Ishikawa (cell line): ENCODE data around the gene JARID2.

Source experiments
- CEBPB ChIP-seq: IDR thresholded peaks from 2 replicates; pipeline ENCODE4 v1.6.1; 2012
- CREB1 ChIP-seq: IDR thresholded peaks from 2 replicates; pipeline ENCODE4 v1.6.1; 2012; ENCODE audit warnings: low read depth
- EGR1 ChIP-seq: IDR thresholded peaks from 2 replicates; pipeline ENCODE4 v1.6.1; 2012
- EP300 ChIP-seq: IDR thresholded peaks from 2 replicates; pipeline ENCODE4 v1.6.1; 2012; ENCODE audit warnings: borderline replicate concordance
- FOXM1 ChIP-seq: IDR thresholded peaks from 2 replicates; pipeline ENCODE4 v1.6.1; 2012; ENCODE audit warnings: low read depth, borderline replicate concordance
- MAX ChIP-seq: IDR thresholded peaks from 2 replicates; pipeline ENCODE4 v1.6.1; 2012
- NFIC ChIP-seq: IDR thresholded peaks from 2 replicates; pipeline ENCODE4 v1.6.1; 2012
- RAD21 ChIP-seq: IDR thresholded peaks from 2 replicates; pipeline ENCODE4 v1.6.1; 2012; ENCODE audit warnings: low read depth
- TAF1 ChIP-seq: IDR thresholded peaks from 2 replicates; pipeline ENCODE4 v1.6.1; 2012; ENCODE audit warnings: low read depth, mild to moderate bottlenecking
- TCF12 ChIP-seq: IDR thresholded peaks from 2 replicates; pipeline ENCODE4 v1.6.1; 2012; ENCODE audit warnings: low read depth
- TEAD4 ChIP-seq: IDR thresholded peaks from 2 replicates; pipeline ENCODE4 v1.6.1; 2012
- YY1 ChIP-seq: IDR thresholded peaks from 2 replicates; pipeline ENCODE4 v1.6.1; 2012; ENCODE audit warnings: low read depth
- ZBTB7A ChIP-seq: IDR thresholded peaks from 2 replicates; pipeline ENCODE4 v1.6.1; 2012; ENCODE audit warnings: low read depth
- TF ChIP-seq, protein P1 (sequence below): IDR thresholded peaks from 2 replicates; pipeline ENCODE4 v1.6.1; 2012; ENCODE audit warnings: low read depth, mild to moderate bottlenecking
- TF ChIP-seq, protein P2 (sequence below): IDR thresholded peaks from 2 replicates; pipeline ENCODE4 v1.6.1; 2012

JARID2 gene

DNA sequence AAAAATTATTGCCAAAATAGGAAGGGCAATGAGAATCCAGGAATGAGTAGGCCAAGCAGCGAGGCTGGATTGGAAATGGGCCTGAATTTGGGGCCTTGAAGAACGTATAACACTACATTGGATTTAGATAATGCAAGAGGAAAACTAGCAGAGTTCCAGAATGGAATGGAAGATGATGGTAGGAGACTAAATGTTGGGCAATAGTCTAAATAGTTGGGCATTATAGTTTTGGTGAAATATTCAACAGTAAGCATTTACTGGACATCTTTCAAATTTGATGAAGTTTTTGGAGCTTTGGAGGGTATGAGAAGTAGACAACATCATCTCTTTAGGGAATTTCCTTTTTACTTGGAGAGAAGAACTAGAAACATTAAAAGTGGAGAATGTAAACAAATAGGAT is 3.4 kb upstream of the JARID2 start:
- TF ChIP-seq CEBPB, result no peak
- TF ChIP-seq YY1, result no peak
- TF ChIP-seq MAX, result no peak
- TF ChIP-seq TAF1, result no peak
- TF ChIP-seq ZBTB7A, result no peak
- no peak for TF ChIP-seq EGR1
- no peak for TF ChIP-seq NFIC
- TF ChIP-seq EP300, result no peak

DNA sequence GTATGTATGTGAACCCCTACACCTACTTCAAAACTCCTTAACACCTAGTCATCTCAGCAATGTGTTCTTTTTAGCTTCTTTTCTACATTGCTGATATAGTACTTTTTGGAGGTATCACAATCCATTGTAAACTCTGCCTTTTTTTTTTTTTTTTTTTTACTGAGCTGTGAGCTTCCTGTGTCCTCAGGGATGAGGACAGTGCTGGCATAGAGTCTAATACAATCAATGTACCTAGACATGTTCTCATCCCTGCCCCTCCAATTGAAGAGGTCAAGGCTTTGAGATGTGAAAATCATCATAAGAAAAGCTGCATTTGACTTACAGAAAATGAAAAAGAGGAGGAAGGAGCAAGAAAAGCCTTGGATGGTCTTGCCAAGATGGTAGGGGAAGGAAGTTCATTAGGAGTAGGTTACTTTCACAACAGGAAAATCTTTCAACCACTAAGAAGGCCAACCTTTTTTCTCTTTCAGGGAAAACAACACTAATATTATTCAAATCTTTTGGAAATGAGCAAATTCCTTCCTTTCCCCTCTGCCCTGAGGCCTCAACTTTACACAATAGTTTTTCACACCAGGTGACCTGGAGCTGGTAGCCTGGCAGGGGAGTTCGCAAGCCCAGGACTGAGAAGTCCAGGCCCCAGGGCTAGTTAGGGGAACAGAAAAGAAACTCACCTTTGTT is 2.8 kb upstream of the JARID2 start:
- TF ChIP-seq CEBPB, result no peak
- TF ChIP-seq TCF12, result no peak
- TF ChIP-seq, protein P1, sequence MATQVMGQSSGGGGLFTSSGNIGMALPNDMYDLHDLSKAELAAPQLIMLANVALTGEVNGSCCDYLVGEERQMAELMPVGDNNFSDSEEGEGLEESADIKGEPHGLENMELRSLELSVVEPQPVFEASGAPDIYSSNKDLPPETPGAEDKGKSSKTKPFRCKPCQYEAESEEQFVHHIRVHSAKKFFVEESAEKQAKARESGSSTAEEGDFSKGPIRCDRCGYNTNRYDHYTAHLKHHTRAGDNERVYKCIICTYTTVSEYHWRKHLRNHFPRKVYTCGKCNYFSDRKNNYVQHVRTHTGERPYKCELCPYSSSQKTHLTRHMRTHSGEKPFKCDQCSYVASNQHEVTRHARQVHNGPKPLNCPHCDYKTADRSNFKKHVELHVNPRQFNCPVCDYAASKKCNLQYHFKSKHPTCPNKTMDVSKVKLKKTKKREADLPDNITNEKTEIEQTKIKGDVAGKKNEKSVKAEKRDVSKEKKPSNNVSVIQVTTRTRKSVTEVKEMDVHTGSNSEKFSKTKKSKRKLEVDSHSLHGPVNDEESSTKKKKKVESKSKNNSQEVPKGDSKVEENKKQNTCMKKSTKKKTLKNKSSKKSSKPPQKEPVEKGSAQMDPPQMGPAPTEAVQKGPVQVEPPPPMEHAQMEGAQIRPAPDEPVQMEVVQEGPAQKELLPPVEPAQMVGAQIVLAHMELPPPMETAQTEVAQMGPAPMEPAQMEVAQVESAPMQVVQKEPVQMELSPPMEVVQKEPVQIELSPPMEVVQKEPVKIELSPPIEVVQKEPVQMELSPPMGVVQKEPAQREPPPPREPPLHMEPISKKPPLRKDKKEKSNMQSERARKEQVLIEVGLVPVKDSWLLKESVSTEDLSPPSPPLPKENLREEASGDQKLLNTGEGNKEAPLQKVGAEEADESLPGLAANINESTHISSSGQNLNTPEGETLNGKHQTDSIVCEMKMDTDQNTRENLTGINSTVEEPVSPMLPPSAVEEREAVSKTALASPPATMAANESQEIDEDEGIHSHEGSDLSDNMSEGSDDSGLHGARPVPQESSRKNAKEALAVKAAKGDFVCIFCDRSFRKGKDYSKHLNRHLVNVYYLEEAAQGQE, result no peak
- no peak for TF ChIP-seq YY1
- no peak for TF ChIP-seq EP300

- TF ChIP-seq TCF12 (no peak), EGR1 (no peak), TAF1 (no peak), FOXM1 (no peak), EP300 (no peak), MAX (no peak), TEAD4 (no peak), NFIC (no peak), YY1 (no peak), RAD21 (no peak), ZBTB7A (no peak), CREB1 (no peak)
- TF ChIP-seq, protein P1, result no peak
Observed at GRCh38 chr6:15243910-15244619, 1.8 kb upstream of the JARID2 start.

DNA sequence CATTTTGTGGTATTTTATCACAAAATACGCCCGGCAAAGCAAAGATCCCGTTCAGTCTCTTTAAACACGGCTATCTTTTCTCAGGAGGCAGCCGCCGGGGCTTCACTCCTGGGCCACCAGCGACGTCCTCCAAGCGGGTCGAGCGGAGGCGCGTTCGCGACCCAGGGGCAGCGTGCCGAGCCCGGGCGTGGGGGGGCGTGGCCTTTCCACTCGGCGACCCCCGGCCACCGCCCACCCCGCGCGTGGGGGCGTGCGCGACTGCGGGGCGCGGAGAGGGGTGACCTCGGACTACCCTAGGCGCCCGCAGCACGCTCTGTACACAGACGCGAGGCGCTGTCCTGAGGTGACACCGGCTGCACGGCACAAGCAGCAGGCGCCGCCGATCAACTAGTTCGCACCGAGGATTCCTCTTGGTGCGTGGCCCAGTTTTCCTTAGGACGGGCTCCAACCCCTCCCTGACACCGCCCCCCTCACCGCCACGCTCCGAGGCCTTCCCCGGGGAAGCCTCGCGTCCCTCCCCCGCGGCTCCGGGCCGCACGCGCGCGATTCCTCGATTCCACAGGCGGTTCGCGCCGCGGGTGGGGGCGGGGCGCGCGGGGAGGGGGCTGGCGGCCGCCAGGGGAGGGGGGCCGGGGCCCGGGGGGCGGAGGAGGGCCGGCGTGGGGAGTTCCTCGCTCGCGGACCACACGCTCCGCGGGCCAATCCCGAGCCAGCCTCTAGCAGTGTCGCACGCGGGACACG is 1.1 kb upstream of the JARID2 start:
- TF ChIP-seq MAX (peak; percentile 80), YY1 (no peak)

DNA sequence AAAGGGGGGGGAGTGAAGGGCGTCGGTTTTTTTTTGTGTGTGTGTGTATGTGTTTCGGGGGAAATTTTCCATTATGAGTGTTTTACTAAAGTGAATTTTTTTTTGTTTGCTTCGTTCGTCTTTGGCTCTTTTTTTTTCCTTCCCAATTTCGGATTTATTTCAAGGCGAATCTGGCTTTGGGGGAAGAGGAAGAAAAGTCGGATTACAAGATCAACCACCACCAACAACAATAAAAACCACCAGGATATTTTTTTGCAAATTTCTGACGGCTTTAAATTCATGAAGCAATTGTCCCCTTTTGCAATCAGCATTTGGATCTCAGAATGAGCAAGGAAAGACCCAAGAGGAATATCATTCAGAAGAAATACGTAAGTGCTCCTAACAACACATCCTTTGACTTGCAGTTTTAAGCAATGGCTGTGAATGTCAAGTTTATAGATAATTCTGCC is 372 bp downstream of the JARID2 start:
- no peak for TF ChIP-seq MAX
- TF ChIP-seq, protein P2, sequence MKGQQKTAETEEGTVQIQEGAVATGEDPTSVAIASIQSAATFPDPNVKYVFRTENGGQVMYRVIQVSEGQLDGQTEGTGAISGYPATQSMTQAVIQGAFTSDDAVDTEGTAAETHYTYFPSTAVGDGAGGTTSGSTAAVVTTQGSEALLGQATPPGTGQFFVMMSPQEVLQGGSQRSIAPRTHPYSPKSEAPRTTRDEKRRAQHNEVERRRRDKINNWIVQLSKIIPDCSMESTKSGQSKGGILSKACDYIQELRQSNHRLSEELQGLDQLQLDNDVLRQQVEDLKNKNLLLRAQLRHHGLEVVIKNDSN, result no peak
- no peak for TF ChIP-seq FOXM1
- no peak; the same call in 1 of the 2 replicates for TF ChIP-seq TAF1
- no peak for TF ChIP-seq RAD21
- no peak for TF ChIP-seq CREB1
- no peak for TF ChIP-seq NFIC
- TF ChIP-seq ZBTB7A, result no peak
- TF ChIP-seq YY1, result no peak
- no peak for TF ChIP-seq TCF12
